K562 (cell line): ENCODE data around the gene RTL10. TPM values are rescaled to one million over a fixed set of nuclear protein-coding genes. Genes with fewer than 3 reads are reported as not detected.

Experiments
- ATAC-seq: fragments of 200-7000 bp; cut with Tn5 transposase; 3 replicates; pipeline ENCODE4 v1.9.1; 2020; ENCODE audit warnings: moderate library complexity
- BruUV-seq: library from RNA; stranded (reverse); fragments of 400-500 nt; replicated peaks from 2 replicates; lab custom pipeline; 2021; lab: Mats Ljungman, UMichigan
- CTCF ChIA-PET: fragments of 300-600 bp; formaldehyde crosslinking; extraction: SDS; loops from one replicate; lab custom pipeline; 2021; ENCODE audit warnings: low intra/inter-chr PET ratio; lab: Yijun Ruan, JAX
- POLR2A ChIA-PET: fragments of 300-600, 350-650 bp; sonication (Branson Sonifier 250); formaldehyde crosslinking; extraction: SDS; loops from one replicate; lab custom pipeline; 2021; ENCODE audit warnings: antibody characterized with exemption, inconsistent platforms; lab: Yijun Ruan, JAX
- DNase-seq, 4 experiments: peaks; one replicate each; pipeline versions ENCODE4 v3.0.0 to v3.0.0-alpha.2; 2011 to 2018; ENCODE audit warnings: low spot score in 3 of 4, mixed read lengths in 3 of 4; ENCODE audit errors: extremely low read depth in 1 of 4
- FAIRE-seq: peaks from 2 replicates; lab custom pipeline; 2011; peaks lifted over from hg19 to GRCh38; lab: Jason Lieb, UNC
- H2AFZ ChIP-seq: 2 replicates; pipeline ENCODE4 v1.6.0; 2011; ENCODE audit warnings: low read depth, low read length, control low read depth, inconsistent platforms
- H3K27ac ChIP-seq: fragments of 200-600 bp; 3 replicates; pipeline ENCODE4 v1.8.0; 2011; ENCODE audit warnings: low read depth, mild to moderate bottlenecking, control low read depth, inconsistent platforms, low read length, moderate library complexity, mixed read lengths; ENCODE audit errors: extremely low read depth
- H3K27me3 ChIP-seq, 2 experiments: fragments of 300-600 bp in 1 of 2; 2 replicates in 1 of 2; 3 replicates in 1 of 2; pipeline versions ENCODE4 v1.6.0 to v1.8.0; 2011; ENCODE audit warnings: inconsistent platforms in 2 of 2, low read length in 2 of 2, mild to moderate bottlenecking in 1 of 2, mixed read lengths in 1 of 2, moderate library complexity in 1 of 2; ENCODE audit not compliant: control insufficient read depth in 2 of 2, insufficient read depth in 2 of 2
- H3K36me3 ChIP-seq: fragments of 300-600 bp; 3 replicates; pipeline ENCODE4 v1.8.0; 2011; ENCODE audit warnings: mild to moderate bottlenecking, low read length, inconsistent platforms; ENCODE audit not compliant: control insufficient read depth, insufficient read depth
- H3K4me1 ChIP-seq, 2 experiments: fragments of 200-600 bp in 1 of 2; replicated peaks in 1 of 2; 2 replicates in 1 of 2; 3 replicates in 1 of 2; pipeline versions ENCODE4 v1.5.1 to v1.8.0; 2011; ENCODE audit warnings: inconsistent platforms in 2 of 2, low read length in 2 of 2, mild to moderate bottlenecking in 1 of 2, mixed read lengths in 1 of 2, moderate library complexity in 1 of 2; ENCODE audit not compliant: control insufficient read depth in 2 of 2, insufficient read depth in 2 of 2
- H3K4me2 ChIP-seq: 2 replicates; pipeline ENCODE4 v1.6.1; 2011; ENCODE audit warnings: low read length, control low read depth, inconsistent platforms, mixed read lengths; ENCODE audit not compliant: insufficient read depth
- H3K4me3 ChIP-seq: fragments of 200-600 bp; sonication (generic), shearing (Covaris generic); 2 replicates; pipeline ENCODE4 v1.5.1; 2016; ENCODE audit warnings: control low read depth, inconsistent platforms
- H3K79me2 ChIP-seq: fragments of 200-600 bp; 3 replicates; pipeline ENCODE4 v1.8.0; 2011; ENCODE audit warnings: low read length, inconsistent platforms; ENCODE audit not compliant: control insufficient read depth, insufficient read depth
- H3K9ac ChIP-seq, 2 experiments: 2 replicates each; pipeline versions ENCODE4 v1.6.0 to v1.6.1; 2011; ENCODE audit warnings: low read depth in 2 of 2, low read length in 2 of 2, control low read depth in 1 of 2, inconsistent platforms in 1 of 2, mild to moderate bottlenecking in 1 of 2, mixed read lengths in 1 of 2; ENCODE audit not compliant: insufficient read depth in 1 of 2
- H3K9me1 ChIP-seq: one replicate; pipeline ENCODE4 v1.6.0; 2011; ENCODE audit warnings: inconsistent platforms, mild to moderate bottlenecking, low read length, moderate library complexity; ENCODE audit not compliant: control insufficient read depth, insufficient read depth
- H3K9me3 ChIP-seq: replicated peaks from 2 replicates; pipeline ENCODE4 v1.5.1; 2011; ENCODE audit warnings: low read depth, low read length, inconsistent platforms; ENCODE audit not compliant: control insufficient read depth, insufficient read depth
- H4K20me1 ChIP-seq: replicated peaks from 2 replicates; pipeline ENCODE4 v1.6.1; 2011; ENCODE audit warnings: low read length, inconsistent platforms, mixed read lengths; ENCODE audit not compliant: control insufficient read depth, insufficient read depth
- ETS1 ChIP-seq: conservative IDR thresholded peaks from 2 replicates; pipeline ENCODE4 v1.6.1; 2011; ENCODE audit warnings: low read depth, mild to moderate bottlenecking, low read length; ENCODE audit not compliant: control insufficient read depth
- FOXO4 ChIP-seq: fragments of 450-650 bp; formaldehyde crosslinking; IDR thresholded peaks from 2 replicates; pipeline ENCODE4 v1.4.0; 2020; ENCODE audit warnings: mild to moderate bottlenecking, moderate library complexity
- HDAC6 ChIP-seq: IDR thresholded peaks from 2 replicates; pipeline ENCODE4 v1.6.1; 2012; ENCODE audit warnings: low read depth, mild to moderate bottlenecking, control low read depth, inconsistent platforms, low read length, moderate library complexity
- HNRNPL ChIP-seq: fragments of 200-400 bp; formaldehyde crosslinking; IDR thresholded peaks from 2 replicates; pipeline ENCODE4 v1.6.1; 2017; ENCODE audit warnings: low read depth, mild to moderate bottlenecking, low read length
- JUND ChIP-seq, 2 experiments: IDR thresholded peaks; 2 replicates in 1 of 2; 3 replicates in 1 of 2; pipeline ENCODE4 v1.6.1; 2011; ENCODE audit warnings: borderline replicate concordance in 2 of 2, low read depth in 2 of 2, low read length in 2 of 2, improper control_type of control experiment in 1 of 2, missing biosample characterization in 1 of 2, missing genetic modification characterization in 1 of 2, missing genetic modification reagents in 1 of 2
- KLF1 ChIP-seq: fragments of 450-650 bp; IDR thresholded peaks from 2 replicates; pipeline ENCODE4 v1.6.1; 2016; ENCODE audit warnings: missing genetic modification characterization, missing compliant biosample characterization
- KLF10 ChIP-seq: fragments of 250-450 bp; sonication (Bioruptor Pico); IDR thresholded peaks from 2 replicates; pipeline ENCODE4 v1.6.1; 2021; ENCODE audit warnings: matching md5 sums
- MAFF ChIP-seq: IDR thresholded peaks from 2 replicates; pipeline ENCODE4 v1.6.1; 2012; ENCODE audit warnings: low read length, improper control_type of control experiment
- MNT ChIP-seq, 2 experiments: fragments of 450-650 bp; conservative IDR thresholded peaks; 2 replicates each; pipeline ENCODE4 v1.6.1; 2017; ENCODE audit warnings: mild to moderate bottlenecking in 2 of 2, moderate library complexity in 2 of 2
- NRF1 ChIP-seq, 2 experiments: fragments of 450-650 bp; IDR thresholded peaks in 1 of 2; conservative IDR thresholded peaks in 1 of 2; 2 replicates each; pipeline ENCODE4 v1.6.1; 2014; ENCODE audit warnings: mild to moderate bottlenecking in 2 of 2
- ZBTB26 ChIP-seq: fragments of 450-650 bp; formaldehyde crosslinking; IDR thresholded peaks from 2 replicates; pipeline ENCODE4 v1.4.0; 2022; ENCODE audit warnings: missing genetic modification characterization
- WGBS: fragments of 100-300 bp; shearing (Covaris generic); methylation state at CpG from one replicate; pipeline ENCODE4 v1.1.6; 2016; ENCODE audit warnings: low coverage, mixed read lengths; ENCODE audit not compliant: insufficient coverage; ENCODE audit errors: missing lambda C conversion rate; 5-methylcytosine and 5-hydroxymethylcytosine counted together
- in situ Hi-C: fragments of 300-500 bp; cut with MboI; formaldehyde crosslinking; loops from 4 replicates; pipeline ENCODE4 v1.15.0; 2018; ENCODE audit warnings: inconsistent platforms, mixed read lengths
- intact Hi-C: fragments of 100-400 bp; cut with micrococcal nuclease; formaldehyde crosslinking; loops from 2 replicates; pipeline ENCODE4 v1.14.2; 2022
- polyA plus RNA-seq, 8 experiments: library from polyadenylated mRNA; depleted of rRNA in 4 of 8; stranded (reverse) in 5 of 8; unstranded in 3 of 8; fragments of >200 nt; fragmentation: Nextera tagmentation in 2 of 8; fragmentation: Illumina TruSeq in 1 of 8; extraction: Ambion mirVana in 2 of 8; extraction: Trizol in 1 of 8; gene quantifications; 2 replicates each; pipeline versions ENCODE4 v1.2.1 to v1.2.3, GENCODE V29; 2011 to 2014; ENCODE audit warnings: inconsistent platforms in 1 of 8, missing spikeins in 1 of 8
- total RNA-seq, 7 experiments: library from RNA; depleted of rRNA in 6 of 7; stranded (reverse); fragments of >200 nt in 6 of 7; fragmentation: Illumina TruSeq in 2 of 7; extraction: Trizol in 2 of 7; gene quantifications; 2 replicates each; pipeline versions ENCODE4 v1.2.1 to v1.2.3, GENCODE V29; 2011 to 2021; ENCODE audit warnings: low replicate concordance in 1 of 7

The RTL10 gene
- total and polyA plus RNA-seq, 9 of the 15 experiments (the other 6 are each of a cell fraction or from before 2014, with no cell fraction given), result 19.8 to 75.5 (median 32.5) TPM

- no peak for TF ChIP-seq MNT (conservative IDR thresholded peaks at IDR 0.05)
Measured at GRCh38 chr22:19809741-19810140, 44.9 kb downstream of the RTL10 start (continued).

GRCh38 chr22:19808873-19809478 lies 45.7 kb downstream of the RTL10 start:
- DNase-seq, result no peak
- CTCF ChIA-PET, result no interaction called here
- no peaks in the 10 kb centered on the region for H3K9me1 ChIP-seq
- BruUV-seq, result no TSS peak
- H4K20me1 ChIP-seq, result peaks cover 29% of the 10 kb centered on the region
- no peak overlapping the region for H3K27ac ChIP-seq
- in situ Hi-C loops, result no loop called here
- intact Hi-C loops, result loop anchor here (2.0 kb wide), 1 partner anchor 20 kb away; no protein-coding TSS in a partner anchor
- H3K9ac ChIP-seq, result peak overlapping the region in 1 of 2 experiments; percentile 5; a peak in 1 of 4 replicates
- H3K4me3 ChIP-seq, result no peak overlapping the region
- H3K27me3 ChIP-seq, result no peaks in the 10 kb centered on the region
- H3K36me3 ChIP-seq, result 0 out of 3 replicates have a peak, but pooled peaks cover 3% of the 10 kb centered on the region
- no peaks in the 10 kb centered on the region for H3K79me2 ChIP-seq
- no peak overlapping the region for H2AFZ ChIP-seq
- POLR2A ChIA-PET, result interaction anchor here (0.6 to 5.7 kb wide), 15 partner anchors 9 to 101 kb away, joined by 3 to 43 read pairs (median 4); partner anchors contain the start of genes GNB1L and RTL10
- no peaks in the 10 kb centered on the region for H3K9me3 ChIP-seq
- H3K4me1 ChIP-seq, result peaks cover 13 to 62% of the 10 kb centered on the region in 2 experiments
- no peak overlapping the region for H3K4me2 ChIP-seq
- no peak for ATAC-seq
- FAIRE-seq, result no peak
- WGBS, result 48% methylated on average over 11 of the region's 11 CpGs
- TF ChIP-seq KLF1 (0 out of 2 replicates have a peak, but pooled peaks have one; percentile 27), KLF10 (CRISPR knock-in tag) (no peak), HDAC6 (no peak), ETS1 (peak; percentile 35), FOXO4 (CRISPR knock-in tag) (no peak), ZBTB26 (CRISPR knock-in tag) (no peak), NRF1 (conservative IDR thresholded peaks at IDR 0.05 in 1 of 2, IDR thresholded peaks at IDR 0.05 in 1 of 2) (no peak), JUND (IDR thresholded peaks at IDR 0.05; ENCODE audit: borderline replicate concordance, low read depth, low read length) (no peak), JUND (tag; IDR thresholded peaks at IDR 0.05; ENCODE audit: borderline replicate concordance, low read depth, low read length) (no peak), MAFF (no peak), HNRNPL (no peak)
